Transverse colon (tissue), 4 donors: ENCODE data around the gene BEST2. TPM values are rescaled to one million over a fixed set of nuclear protein-coding genes. Genes with fewer than 3 reads are reported as not detected.
"Not testable (repeated sequence)": the region's sequence is repeated elsewhere in the genome, so short reads cannot be mapped to it uniquely, and the experiment has no call there.

ENCODE experiments used
- DNase-seq: peaks from one replicate; pipeline ENCODE4 v3.0.0-alpha.2; 2019
- H3K27ac ChIP-seq, 4 donors: fragments of 200-600 bp; sonication (generic); 2 replicates each; pipeline ENCODE4 v1.5.1; 2016 to 2018; ENCODE audit warnings: inconsistent platforms in 4 of 4
- H3K27me3 ChIP-seq: fragments of 200-600 bp; sonication (generic); 2 replicates; pipeline ENCODE4 v1.5.1; 2017; ENCODE audit warnings: inconsistent platforms
- H3K36me3 ChIP-seq, 4 donors: fragments of 200-600 bp; sonication (generic); 2 replicates each; pipeline ENCODE4 v1.5.1; 2017 to 2019; ENCODE audit warnings: inconsistent platforms in 4 of 4
- H3K4me1 ChIP-seq, 4 donors: fragments of 200-600 bp; sonication (generic); 2 replicates each; pipeline ENCODE4 v1.5.1; 2017 to 2020; ENCODE audit warnings: inconsistent platforms in 4 of 4
- H3K4me3 ChIP-seq, 4 donors: fragments of 200-600 bp; sonication (generic); 1 replicate in 1 of 4; 2 replicates in 3 of 4; pipeline versions ENCODE4 v1.5.1 to v1.6.1; 2017 to 2019; ENCODE audit warnings: inconsistent platforms in 4 of 4
- H3K9me3 ChIP-seq, 2 donors: fragments of 200-600 bp; sonication (generic); 2 replicates each; pipeline ENCODE4 v1.5.1; 2017 to 2019; ENCODE audit warnings: inconsistent platforms in 2 of 2
- CTCF ChIP-seq, 5 experiments: fragments of 200-600 bp in 3 of 5; fragments of 450-650 bp in 2 of 5; sonication (generic) in 3 of 5; IDR thresholded peaks; 1 replicate in 2 of 5; 2 replicates in 3 of 5; pipeline ENCODE4 v1.5.1; 2016 to 2017; ENCODE audit warnings: antibody characterized with exemption in 5 of 5, inconsistent platforms in 3 of 5, mild to moderate bottlenecking in 2 of 5, moderate library complexity in 1 of 5
- EP300 ChIP-seq: sonication (generic); formaldehyde crosslinking; IDR thresholded peaks from one replicate; pipeline ENCODE4 v1.6.1; 2017; ENCODE audit warnings: antibody characterized with exemption, low read depth
- POLR2A ChIP-seq: fragments of 450-650 bp; IDR thresholded peaks from one replicate; pipeline ENCODE4 v1.6.1; 2016; ENCODE audit warnings: antibody characterized with exemption, mild to moderate bottlenecking, moderate library complexity
- POLR2AphosphoS5 ChIP-seq, 3 donors: sonication (generic); formaldehyde crosslinking; IDR thresholded peaks; one replicate each; pipeline ENCODE4 v1.6.1; 2016; ENCODE audit warnings: antibody characterized with exemption in 3 of 3
- WGBS, 2 donors: methylation state at CpG; one replicate each; pipeline ENCODE4 v1.1.5; 2018; ENCODE audit warnings: low coverage in 1 of 2; 5-methylcytosine and 5-hydroxymethylcytosine counted together
- in situ Hi-C, 4 donors: fragments of 200-750 bp; cut with MboI; loops; one replicate each; pipeline versions ENCODE4 v1.15.0 to v1.15.1; 2017; ENCODE audit warnings: low sequenced_read_pairs in 3 of 4, low pct_ligation_motif_present in 1 of 4, low pct_unique_long_range_greater_than_20kb in 1 of 4
- intact Hi-C: fragments of 100-400 bp; cut with DNase I; formaldehyde crosslinking; loops from one replicate; pipeline ENCODE4 v1.15.1; 2023; ENCODE audit warnings: low total_unique reads
- total RNA-seq, 4 donors: library from RNA; depleted of rRNA; stranded (reverse); fragments of >200 nt; gene quantifications; one replicate each; pipeline ENCODE4 v1.1.0, GENCODE V29; 2016

BEST2 gene
- total RNA-seq, 4 donors from 2014 or later, result 121 to 325 (median 141) TPM

- Histone ChIP-seq H3K4me3 (peak within 1 kb of the TSS; percentile 29 to 99 (median 90)), H3K4me1 (peaks cover 14 to 46% (median 29%) of the 10 kb centered on the region in 4 donors), H3K9me3 (no peaks in the 10 kb centered on the region), H3K36me3 (peaks cover 0 to 5% (median 0%) of the 10 kb centered on the region in 4 donors), H3K27me3 (no peaks in the 10 kb centered on the region), H3K27ac (peak within 1 kb of the TSS; percentile 92 to 98 (median 96))
- peak; percentile 69 for DNase-seq
- 4 to 13% methylated on average over 6 to 28 of the region's 28 CpGs for WGBS, 2 donors
- intact Hi-C loops (no loop called here), in situ Hi-C loops (no loop called here)
- TF ChIP-seq EP300 (no peak), CTCF (IDR thresholded peaks at IDR 0.05) (no peak), POLR2AphosphoS5 (IDR thresholded peaks at IDR 0.05) (no peak), POLR2A (no peak)
Measured at GRCh38 chr19:12723641-12724426, 27.8 kb upstream of the BEST2 start, which contains the start of gene TNPO2. Gene TNPO2 (minus strand): TSS chr19:12723932. CDS start chr19:12720977, 2,955 bp downstream.

- intact Hi-C loops, DNase-seq, H3K4me3 ChIP-seq, H3K27me3 ChIP-seq, H3K9me3 ChIP-seq, H3K27ac ChIP-seq, in situ Hi-C loops: not testable (repeated sequence)
- peaks cover 0 to 16% (median 4%) of the 10 kb centered on the region in 4 donors for H3K36me3 ChIP-seq
- H3K4me1 ChIP-seq, result peaks cover 7 to 29% (median 24%) of the 10 kb centered on the region in 4 donors
- WGBS, 2 donors, result 93 to 94% methylated on average over 3 to 10 of the region's 10 CpGs
Measured at GRCh38 chr19:12725612-12726011, 26.0 kb upstream of the BEST2 start.

- TF ChIP-seq POLR2AphosphoS5 (IDR thresholded peaks at IDR 0.05) (no peak), POLR2A (no peak), CTCF (IDR thresholded peaks at IDR 0.05) (no peak), EP300 (no peak)
- intact Hi-C loops (no loop called here), in situ Hi-C loops (no loop called here)
- H3K27ac ChIP-seq, result no peak overlapping the region
- 80 to 95% methylated on average over 1 to 2 of the region's 2 CpGs for WGBS, 2 donors
- no peaks in the 10 kb centered on the region for H3K27me3 ChIP-seq
- no peaks in the 10 kb centered on the region for H3K9me3 ChIP-seq
- peaks cover 4 to 25% (median 15%) of the 10 kb centered on the region in 4 donors for H3K4me1 ChIP-seq
- peaks cover 0 to 16% (median 5%) of the 10 kb centered on the region in 4 donors for H3K36me3 ChIP-seq
- no peak for DNase-seq
- H3K4me3 ChIP-seq, result no peak overlapping the region
Measured at GRCh38 chr19:12726988-12727316, 24.6 kb upstream of the BEST2 start.

GRCh38 chr19:12727745-12728433 is 23.7 kb upstream of the BEST2 start:
- H3K4me3 ChIP-seq, result no peak overlapping the region
- no peak for DNase-seq
- intact Hi-C loops (no loop called here), in situ Hi-C loops (no loop called here)
- no peaks in the 10 kb centered on the region for H3K27me3 ChIP-seq
- no peaks in the 10 kb centered on the region for H3K9me3 ChIP-seq
- peaks cover 9 to 32% (median 20%) of the 10 kb centered on the region in 4 donors for H3K4me1 ChIP-seq
- TF ChIP-seq POLR2AphosphoS5 (IDR thresholded peaks at IDR 0.05) (no peak), POLR2A (no peak), EP300 (no peak), CTCF (IDR thresholded peaks at IDR 0.05) (no peak)
- no peak overlapping the region for H3K27ac ChIP-seq
- 98% methylated on average over 9 of the region's 9 CpGs; no CpG with 5 or more reads in 1 of the 2 donors for WGBS, 2 donors
- peaks cover 0 to 16% (median 5%) of the 10 kb centered on the region in 4 donors for H3K36me3 ChIP-seq
